Frontal cortex (tissue), 4 donors: ENCODE data around the gene PHYHD1. TPM values are rescaled to one million over a fixed set of nuclear protein-coding genes. Genes with fewer than 3 reads are reported as not detected.
"Not testable (repeated sequence)": the region's sequence is repeated elsewhere in the genome, so short reads cannot be mapped to it uniquely, and the experiment has no call there.

Experiments used
- DNase-seq, 2 donors: peaks; one replicate each; pipeline ENCODE4 v3.0.0; 2012; ENCODE audit warnings: low spot score in 2 of 2
- FAIRE-seq: peaks from 2 replicates; lab custom pipeline; 2012; peaks lifted over from hg19 to GRCh38; lab: Jason Lieb, UNC
- total RNA-seq: library from RNA; depleted of rRNA; stranded (reverse); fragments of >200 nt; gene quantifications from one replicate; pipeline ENCODE4 v1.2.3, GENCODE V29; 2014
- donor health status: control.
- donor health status: control.
- donor health status: control.

The PHYHD1 gene
- total RNA-seq, 1 donor from 2014 or later = 1.2 TPM

- FAIRE-seq (no peak), DNase-seq (no peak)
These were observed 1.9 kb upstream of the PHYHD1 start for GRCh38 chr9:128918921-128919320.

GRCh38 chr9:128919402-128920089 is 1.2 kb upstream of the PHYHD1 start:
- DNase-seq (no peak), FAIRE-seq (no peak)

GRCh38 chr9:128921881-128922763 is 1.3 kb downstream of the PHYHD1 start:
- FAIRE-seq (no peak), DNase-seq (no peak)

GRCh38 chr9:128923493-128923883 is 2.7 kb downstream of the PHYHD1 start:
- DNase-seq = no peak
- no peak for FAIRE-seq

- DNase-seq = peak; percentile 60 to 68
- FAIRE-seq = no peak
These were observed 7.1 kb downstream of the PHYHD1 start for GRCh38 chr9:128927731-128928411.

GRCh38 chr9:128928624-128929023 is 7.8 kb downstream of the PHYHD1 start:
- FAIRE-seq (no peak), DNase-seq (no peak)

- DNase-seq (no peak), FAIRE-seq (no peak)
These were observed 8.8 kb downstream of the PHYHD1 start for GRCh38 chr9:128929560-128929959.

GRCh38 chr9:128933731-128934130 is 12.9 kb downstream of the PHYHD1 start:
- no peak for FAIRE-seq
- no peak for DNase-seq

GRCh38 chr9:128936171-128936865 is 15.5 kb downstream of the PHYHD1 start:
- FAIRE-seq = no peak

GRCh38 chr9:128937310-128938165 is 16.8 kb downstream of the PHYHD1 start:
- DNase-seq (no peak), FAIRE-seq (no peak)

More at GRCh38 chr9:128936171-128936865, 15.5 kb downstream of the PHYHD1 start:
- no peak for DNase-seq

GRCh38 chr9:128940271-128940921 is 19.6 kb downstream of the PHYHD1 start:
- FAIRE-seq (no peak), DNase-seq (no peak)

GRCh38 chr9:128940946-128941755 is 20.4 kb downstream of the PHYHD1 start:
- FAIRE-seq (no peak), DNase-seq (no peak)

GRCh38 chr9:128943832-128944620 is 23.2 kb downstream of the PHYHD1 start:
- no peak for DNase-seq

GRCh38 chr9:128944966-128945365 is 24.2 kb downstream of the PHYHD1 start:
- FAIRE-seq, DNase-seq: not testable (repeated sequence)

More at GRCh38 chr9:128943832-128944620, 23.2 kb downstream of the PHYHD1 start:
- no peak for FAIRE-seq

- no peak for FAIRE-seq
These were observed 25.2 kb downstream of the PHYHD1 start for GRCh38 chr9:128945798-128946501.

GRCh38 chr9:128946571-128947276 is 25.9 kb downstream of the PHYHD1 start:
- DNase-seq (peak in 1 of 2 donors; percentile 36), FAIRE-seq (no peak)

More at GRCh38 chr9:128945798-128946501, 25.2 kb downstream of the PHYHD1 start:
- no peak for DNase-seq
